ENCODE results near the gene KCNMA1. TPM values are rescaled to one million over a fixed set of nuclear protein-coding genes. Genes with fewer than 3 reads are reported as not detected.

KCNMA1 gene
- total RNA-seq, 1 donor: 106 TPM

GRCh38 chr10:77548157-77548556 is 89.5 kb downstream of the KCNMA1 start:
- TF ChIP-seq CTCF (IDR thresholded peaks at IDR 0.05; ENCODE audit: insufficient read depth, low read length): no peak
- DNase-seq (ENCODE audit: low read depth): no peak
- no peak overlapping the region for H3K4me3 ChIP-seq (ENCODE audit: low read depth, low read length)

- H3K4me3 ChIP-seq (ENCODE audit: low read depth, low read length): no peak overlapping the region
- no peak for TF ChIP-seq CTCF (IDR thresholded peaks at IDR 0.05; ENCODE audit: insufficient read depth, low read length)
- no peak for DNase-seq (ENCODE audit: low read depth)
These were observed 90.1 kb downstream of the KCNMA1 start for GRCh38 chr10:77547307-77548050.

- no peak overlapping the region for H3K4me3 ChIP-seq (ENCODE audit: low read depth, low read length)
- no peak for DNase-seq (ENCODE audit: low read depth)
- TF ChIP-seq CTCF (IDR thresholded peaks at IDR 0.05; ENCODE audit: insufficient read depth, low read length): no peak
These were observed 91.6 kb downstream of the KCNMA1 start for GRCh38 chr10:77546042-77546441.

- no peak for TF ChIP-seq CTCF (IDR thresholded peaks at IDR 0.05; ENCODE audit: insufficient read depth, low read length)
- H3K4me3 ChIP-seq (ENCODE audit: low read depth, low read length): no peak overlapping the region
- DNase-seq (ENCODE audit: low read depth): no peak
These were observed 92.0 kb downstream of the KCNMA1 start for GRCh38 chr10:77545585-77545984.

GRCh38 chr10:77544617-77545016 is 93.0 kb downstream of the KCNMA1 start:
- H3K4me3 ChIP-seq (ENCODE audit: low read depth, low read length): no peak overlapping the region
- no peak for TF ChIP-seq CTCF (IDR thresholded peaks at IDR 0.05; ENCODE audit: insufficient read depth, low read length)
- DNase-seq (ENCODE audit: low read depth): no peak

GRCh38 chr10:77542710-77543259 is 94.8 kb downstream of the KCNMA1 start:
- H3K4me3 ChIP-seq (ENCODE audit: low read depth, low read length): no peak overlapping the region
- no peak for DNase-seq (ENCODE audit: low read depth)
- no peak for TF ChIP-seq CTCF (IDR thresholded peaks at IDR 0.05; ENCODE audit: insufficient read depth, low read length)
